Measurements from ENCODE around the gene OLIG1.

The OLIG1 gene

GRCh38 chr21:33063907-33064622, 5.9 kb upstream of the OLIG1 start:
- no peak for DNase-seq

DNA sequence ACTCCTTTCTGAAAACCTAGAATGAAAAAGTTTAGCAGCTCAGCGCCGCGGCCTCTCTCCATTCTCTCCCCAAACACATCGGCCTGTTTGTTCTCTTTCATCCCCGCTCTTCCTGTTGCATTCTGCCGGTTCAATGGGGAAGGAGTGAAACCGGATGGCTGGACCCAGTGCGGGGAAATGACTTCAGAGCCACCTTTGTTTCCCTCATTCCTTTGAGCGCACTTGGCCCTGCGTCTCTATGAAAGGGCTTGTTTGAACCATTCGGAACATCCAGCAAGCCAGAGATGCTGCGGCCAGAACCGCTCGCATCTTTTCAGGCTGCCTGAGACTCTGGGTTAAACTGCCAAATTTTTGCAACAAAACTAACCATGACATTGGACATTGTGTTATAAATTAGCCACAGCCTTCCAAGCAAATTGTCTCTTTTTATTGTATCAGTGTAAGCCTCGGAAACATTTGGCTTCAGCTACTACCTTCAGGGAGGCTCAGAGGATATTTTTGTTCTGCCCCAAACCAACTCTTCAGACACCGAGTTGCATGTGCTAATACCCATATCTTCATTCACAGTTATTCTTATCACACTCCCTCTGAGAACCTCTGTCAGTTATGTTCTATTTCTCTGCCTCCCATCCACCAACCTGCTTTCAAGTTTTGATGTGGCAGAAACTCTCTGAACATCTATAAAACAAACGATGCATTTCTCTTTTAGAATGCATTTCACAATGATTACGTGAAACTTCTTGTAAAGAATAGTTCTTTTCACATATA, 5.1 kb upstream of the OLIG1 start:
- peak; percentile 65 to 82 for DNase-seq
- no peak for TF ChIP-seq GATA1 (IDR thresholded peaks at IDR 0.05; ENCODE audit: low read depth, low read length)
- TF ChIP-seq POLR2A (IDR thresholded peaks at IDR 0.05; ENCODE audit: low read length), result no peak

More at GRCh38 chr21:33063907-33064622, 5.9 kb upstream of the OLIG1 start:
- TF ChIP-seq POLR2A (IDR thresholded peaks at IDR 0.05; ENCODE audit: low read length) (no peak), GATA1 (IDR thresholded peaks at IDR 0.05; ENCODE audit: low read depth, low read length) (no peak)

DNA sequence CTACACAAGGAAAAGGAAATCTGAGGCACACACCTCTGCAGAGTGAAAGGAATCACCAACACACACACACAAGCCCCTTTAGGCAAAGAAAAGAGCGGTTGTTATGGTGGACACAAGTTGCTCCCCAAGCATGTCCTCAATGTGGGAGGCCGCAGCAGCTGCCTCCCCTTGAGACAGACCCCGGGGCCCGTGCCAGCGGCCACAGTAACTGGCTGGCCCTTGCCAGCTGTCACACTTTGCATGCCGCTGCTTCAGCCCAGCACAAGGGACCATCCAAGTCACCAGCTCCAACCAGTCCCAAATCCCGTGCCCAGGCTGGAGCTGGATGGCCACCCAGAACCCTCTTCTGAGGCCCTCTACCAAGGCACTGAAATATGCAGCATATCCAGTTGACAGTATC, 2.9 kb upstream of the OLIG1 start:
- no peak for DNase-seq
- TF ChIP-seq POLR2A (IDR thresholded peaks at IDR 0.05; ENCODE audit: low read length) (no peak), GATA1 (IDR thresholded peaks at IDR 0.05; ENCODE audit: low read depth, low read length) (no peak)

- TF ChIP-seq GATA1 (IDR thresholded peaks at IDR 0.05; ENCODE audit: low read depth, low read length) (no peak), POLR2A (IDR thresholded peaks at IDR 0.05; ENCODE audit: low read length) (no peak)
- peak; percentile 43 to 65 for DNase-seq
These were observed 2.5 kb upstream of the OLIG1 start for GRCh38 chr21:33067457-33067856.

DNA sequence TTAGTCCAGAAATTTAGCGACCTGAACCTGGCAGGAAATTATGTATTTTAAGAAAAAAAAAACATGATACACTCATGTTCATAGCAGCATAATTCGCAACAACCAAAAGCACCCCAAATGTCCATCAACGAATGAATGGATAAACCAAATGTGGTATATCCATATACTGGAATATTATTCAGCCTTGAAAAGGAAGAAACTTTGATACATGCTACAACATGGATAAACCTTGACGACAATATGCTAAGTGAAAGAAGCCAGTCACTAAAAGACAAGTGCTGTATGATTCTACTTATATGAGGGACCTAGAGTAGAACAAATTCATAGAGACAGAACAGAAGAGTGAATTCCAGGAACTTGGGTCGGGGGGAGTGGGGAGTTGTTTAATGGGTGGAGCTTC, 698 bp upstream of the OLIG1 start:
- TF ChIP-seq GATA1 (IDR thresholded peaks at IDR 0.05; ENCODE audit: low read depth, low read length) (no peak), POLR2A (IDR thresholded peaks at IDR 0.05; ENCODE audit: low read length) (no peak)
- no peak for DNase-seq

DNA sequence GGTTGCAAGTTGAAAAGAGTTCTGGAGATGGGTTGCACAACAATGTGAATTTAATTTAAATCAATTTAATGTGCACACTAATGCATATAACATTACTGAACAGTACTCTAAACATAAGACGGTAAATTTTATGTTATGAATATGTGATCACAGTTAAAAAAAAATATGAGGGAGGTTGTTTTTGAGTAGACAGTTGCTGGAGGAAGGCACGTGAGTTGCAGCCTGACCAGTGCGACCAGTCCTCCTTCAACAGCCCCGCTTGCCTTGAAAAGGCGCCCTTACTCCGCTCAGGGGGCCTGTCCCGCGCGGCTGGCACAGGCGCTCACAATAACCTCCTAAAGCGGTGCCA, 322 bp upstream of the OLIG1 start:
- TF ChIP-seq POLR2A (IDR thresholded peaks at IDR 0.05; ENCODE audit: low read length), result no peak
- no peak for TF ChIP-seq GATA1 (IDR thresholded peaks at IDR 0.05; ENCODE audit: low read depth, low read length)
- no peak for DNase-seq

DNA sequence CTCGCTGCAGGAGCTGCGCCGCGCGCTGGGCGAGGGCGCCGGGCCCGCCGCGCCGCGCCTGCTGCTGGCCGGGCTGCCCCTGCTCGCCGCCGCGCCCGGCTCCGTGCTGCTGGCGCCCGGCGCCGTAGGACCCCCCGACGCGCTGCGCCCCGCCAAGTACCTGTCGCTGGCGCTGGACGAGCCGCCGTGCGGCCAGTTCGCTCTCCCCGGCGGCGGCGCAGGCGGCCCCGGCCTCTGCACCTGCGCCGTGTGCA, 730 bp downstream of the OLIG1 start:
- TF ChIP-seq POLR2A (IDR thresholded peaks at IDR 0.05; ENCODE audit: low read length), result no peak

GRCh38 chr21:33070998-33071769, 1.2 kb downstream of the OLIG1 start:
- DNase-seq, result peak; percentile 74 to 75

More for the DNA sequence above, 730 bp downstream of the OLIG1 start:
- DNase-seq, result no peak

GRCh38 chr21:33071770-33072306, 1.9 kb downstream of the OLIG1 start:
- TF ChIP-seq POLR2A (IDR thresholded peaks at IDR 0.05; ENCODE audit: low read length) (no peak), GATA1 (IDR thresholded peaks at IDR 0.05; ENCODE audit: low read depth, low read length) (no peak)
- DNase-seq, result peak; percentile 62 to 71

More at GRCh38 chr21:33070998-33071769, 1.2 kb downstream of the OLIG1 start:
- TF ChIP-seq GATA1 (IDR thresholded peaks at IDR 0.05; ENCODE audit: low read depth, low read length) (no peak), POLR2A (IDR thresholded peaks at IDR 0.05; ENCODE audit: low read length) (no peak)

GRCh38 chr21:33073636-33074035, 3.7 kb downstream of the OLIG1 start:
- DNase-seq, result peak in 1 of 2 experiments; percentile 28
- TF ChIP-seq GATA1 (IDR thresholded peaks at IDR 0.05; ENCODE audit: low read depth, low read length), result no peak
- no peak for TF ChIP-seq POLR2A (IDR thresholded peaks at IDR 0.05; ENCODE audit: low read length)

- TF ChIP-seq GATA1 (IDR thresholded peaks at IDR 0.05; ENCODE audit: low read depth, low read length) (no peak), POLR2A (IDR thresholded peaks at IDR 0.05; ENCODE audit: low read length) (no peak)
- DNase-seq, result no peak
These were observed 5.2 kb downstream of the OLIG1 start for GRCh38 chr21:33075128-33075527.

GRCh38 chr21:33075596-33076195, 5.8 kb downstream of the OLIG1 start:
- TF ChIP-seq GATA1 (IDR thresholded peaks at IDR 0.05; ENCODE audit: low read depth, low read length) (no peak), POLR2A (IDR thresholded peaks at IDR 0.05; ENCODE audit: low read length) (no peak)
- no peak for DNase-seq

- DNase-seq, result no peak
- TF ChIP-seq GATA1 (IDR thresholded peaks at IDR 0.05; ENCODE audit: low read depth, low read length), result no peak
- TF ChIP-seq POLR2A (IDR thresholded peaks at IDR 0.05; ENCODE audit: low read length), result no peak
These were observed 6.8 kb downstream of the OLIG1 start for GRCh38 chr21:33076600-33077329.
